Body of pancreas (tissue), 4 donors: ENCODE data around the gene CTRL.

Experiments
- CTCF ChIP-seq, 7 experiments: fragments of 450-650 bp in 4 of 7; fragments of 200-600 bp in 3 of 7; sonication (generic) in 3 of 7; IDR thresholded peaks; one replicate each; pipeline ENCODE4 v1.5.1; 2016 to 2019; ENCODE audit warnings: antibody characterized with exemption in 7 of 7
- POLR2A ChIP-seq, 3 donors: fragments of 450-650 bp; IDR thresholded peaks; one replicate each; pipeline ENCODE4 v1.6.1; 2016; ENCODE audit warnings: antibody characterized with exemption in 3 of 3, mild to moderate bottlenecking in 2 of 3

- TF ChIP-seq CTCF (IDR thresholded peaks at IDR 0.05), result no peak
- no peak for TF ChIP-seq POLR2A (IDR thresholded peaks at IDR 0.05)
Measured at GRCh38 chr16:67885976-67886375, 45.7 kb downstream of the CTRL start.
